BE2C (cell line): ENCODE data around the gene PLXNB2.

Experiments
- DNase-seq: peaks from one replicate; pipeline ENCODE4 v3.0.0-alpha.2; 2020
- H3K27me3 ChIP-seq: fragments of 250-450 bp; sonication (Bioruptor Pico); 2 replicates; pipeline ENCODE4 v1.5.1; 2020; ENCODE audit warnings: mild to moderate bottlenecking
- H3K36me3 ChIP-seq: fragments of 250-450 bp; sonication (Bioruptor Pico); 2 replicates; pipeline ENCODE4 v1.5.1; 2020; ENCODE audit warnings: mild to moderate bottlenecking
- H3K4me1 ChIP-seq: fragments of 250-450 bp; sonication (Bioruptor Pico); 2 replicates; pipeline ENCODE4 v1.5.1; 2020
- H3K4me3 ChIP-seq: 2 replicates; pipeline ENCODE4 v1.5.1; 2011; ENCODE audit warnings: low read depth, low read length
- H3K9me3 ChIP-seq: fragments of 250-450 bp; sonication (Bioruptor Pico); 2 replicates; pipeline ENCODE4 v1.5.1; 2020
- CTCF ChIP-seq: IDR thresholded peaks from 2 replicates; pipeline ENCODE4 v1.5.1; 2012; ENCODE audit warnings: mild to moderate bottlenecking, low read depth, low read length

Gene PLXNB2

GRCh38 chr22:50319503-50319951, 12.1 kb upstream of the PLXNB2 start:
- DNase-seq, result peak; percentile 11
- peaks cover 9% of the 10 kb centered on the region for H3K4me1 ChIP-seq

GRCh38 chr22:50318698-50319411, 11.4 kb upstream of the PLXNB2 start:
- no peak for TF ChIP-seq CTCF
- Histone ChIP-seq H3K4me3 (no peak overlapping the region), H3K27me3 (no peaks in the 10 kb centered on the region), H3K36me3 (no peaks in the 10 kb centered on the region), H3K4me1 (peaks cover 9% of the 10 kb centered on the region), H3K9me3 (no peaks in the 10 kb centered on the region)
- peak; percentile 22 for DNase-seq

More at GRCh38 chr22:50319503-50319951, 12.1 kb upstream of the PLXNB2 start:
- Histone ChIP-seq H3K4me3 (no peak overlapping the region), H3K27me3 (no peaks in the 10 kb centered on the region), H3K9me3 (no peaks in the 10 kb centered on the region), H3K36me3 (no peaks in the 10 kb centered on the region)
- TF ChIP-seq CTCF, result no peak

GRCh38 chr22:50318356-50318697, 10.9 kb upstream of the PLXNB2 start:
- H3K4me3 ChIP-seq, result no peak overlapping the region
- H3K36me3 ChIP-seq, result no peaks in the 10 kb centered on the region
- H3K9me3 ChIP-seq, result no peaks in the 10 kb centered on the region
- H3K27me3 ChIP-seq, result no peaks in the 10 kb centered on the region
- DNase-seq, result peak; percentile 39
- peaks cover 9% of the 10 kb centered on the region for H3K4me1 ChIP-seq
- peak; percentile 21 for TF ChIP-seq CTCF

GRCh38 chr22:50317674-50318073, 10.2 kb upstream of the PLXNB2 start:
- H3K4me3 ChIP-seq, result no peak overlapping the region
- no peaks in the 10 kb centered on the region for H3K36me3 ChIP-seq
- no peaks in the 10 kb centered on the region for H3K9me3 ChIP-seq
- peaks cover 9% of the 10 kb centered on the region for H3K4me1 ChIP-seq
- TF ChIP-seq CTCF, result no peak
- no peak for DNase-seq
- H3K27me3 ChIP-seq, result no peaks in the 10 kb centered on the region

- Histone ChIP-seq H3K36me3 (no peaks in the 10 kb centered on the region), H3K4me1 (peaks cover 9% of the 10 kb centered on the region), H3K9me3 (no peaks in the 10 kb centered on the region), H3K27me3 (no peaks in the 10 kb centered on the region), H3K4me3 (no peak overlapping the region)
- DNase-seq, result peak; percentile 16
- no peak for TF ChIP-seq CTCF
Observed at GRCh38 chr22:50317178-50317577, 9.7 kb upstream of the PLXNB2 start.
